WTC11 (cell line): ENCODE results near the gene CHSY3. TPM values are rescaled to one million over a fixed set of nuclear protein-coding genes. Genes with fewer than 3 reads are reported as not detected.

Experiments
- ATAC-seq: fragments of 200-7000 bp; cut with Tn5 transposase; 2 replicates; pipeline ENCODE4 v1.10.0; 2021; ENCODE audit warnings: mild to moderate bottlenecking, moderate library complexity
- Bru-seq: library from RNA; stranded (reverse); fragments of 400-500 nt; gene quantifications from one replicate; lab custom pipeline; 2021; lab: Mats Ljungman, UMichigan
- CTCF ChIA-PET: fragments of 300-600 bp; sonication (Branson Sonifier 250); formaldehyde crosslinking; loops from one replicate; lab custom pipeline; 2021; ENCODE audit warnings: antibody characterized with exemption; lab: Charles Lee
- POLR2A ChIA-PET: fragments of 350-600 bp; sonication (Branson Sonifier 250); formaldehyde crosslinking; loops from one replicate; lab custom pipeline; 2021; ENCODE audit warnings: antibody characterized with exemption; lab: Charles Lee
- DNase-seq: peaks from one replicate; pipeline ENCODE4 v3.0.0; 2021; ENCODE audit warnings: low spot score
- H3K27ac Mint-ChIP-seq: 2 replicates; pipeline ENCODE4 v1.8.0; 2021; ENCODE audit warnings: mixed read lengths
- H3K27me3 Mint-ChIP-seq: 2 replicates; pipeline ENCODE4 v1.8.0; 2021; ENCODE audit warnings: low read depth, mild to moderate bottlenecking, moderate library complexity, mixed read lengths
- H3K36me3 Mint-ChIP-seq: 2 replicates; pipeline ENCODE4 v1.8.0; 2021; ENCODE audit warnings: mixed read lengths
- H3K4me1 Mint-ChIP-seq: 2 replicates; pipeline ENCODE4 v1.8.0; 2022; ENCODE audit warnings: mixed read lengths
- H3K4me3 Mint-ChIP-seq: 2 replicates; pipeline ENCODE4 v1.8.0; 2021; ENCODE audit warnings: mild to moderate bottlenecking, moderate library complexity, mixed read lengths
- H3K9me3 Mint-ChIP-seq: 2 replicates; pipeline ENCODE4 v1.8.0; 2021; ENCODE audit warnings: mixed read lengths
- ARID4B ChIP-seq: sonication (generic); formaldehyde crosslinking; IDR thresholded peaks from 2 replicates; pipeline ENCODE4 v1.8.0; 2023; ENCODE audit warnings: missing genetic modification reagents, mild to moderate bottlenecking, borderline replicate concordance
- CREB1 ChIP-seq: sonication (generic); formaldehyde crosslinking; IDR thresholded peaks from 2 replicates; pipeline ENCODE4 v1.8.0; 2023; ENCODE audit warnings: mild to moderate bottlenecking, missing genetic modification reagents
- CTCF ChIP-seq: fragments of 200-600 bp; IDR thresholded peaks from 2 replicates; pipeline ENCODE4 v1.8.0; 2022; ENCODE audit warnings: antibody characterized with exemption
- E2F1 ChIP-seq: sonication (generic); formaldehyde crosslinking; IDR thresholded peaks from 2 replicates; pipeline ENCODE4 v1.8.0; 2022; ENCODE audit warnings: mild to moderate bottlenecking, missing genetic modification reagents
- GABPB1 ChIP-seq: sonication (generic); formaldehyde crosslinking; IDR thresholded peaks from 2 replicates; pipeline ENCODE4 v1.8.1; 2023; ENCODE audit warnings: mild to moderate bottlenecking, missing genetic modification reagents
- IRF1 ChIP-seq: sonication (generic); formaldehyde crosslinking; IDR thresholded peaks from 2 replicates; pipeline ENCODE4 v1.8.0; 2023; ENCODE audit warnings: missing genetic modification reagents
- JUN ChIP-seq: sonication (generic); formaldehyde crosslinking; IDR thresholded peaks from 2 replicates; pipeline ENCODE4 v1.8.0; 2023; ENCODE audit warnings: mild to moderate bottlenecking, missing genetic modification reagents
- MXD4 ChIP-seq: fragments of 250-450 bp; sonication (Bioruptor Pico); IDR thresholded peaks from 2 replicates; pipeline ENCODE4 v1.8.0; 2021; ENCODE audit warnings: mild to moderate bottlenecking, moderate library complexity, borderline replicate concordance
- NFYB ChIP-seq: sonication (generic); formaldehyde crosslinking; conservative IDR thresholded peaks from 2 replicates; pipeline ENCODE4 v1.8.0; 2022; ENCODE audit warnings: low read depth, missing genetic modification reagents
- OVOL2 ChIP-seq: fragments of 250-450 bp; sonication (Bioruptor Pico); IDR thresholded peaks from 2 replicates; pipeline ENCODE4 v1.9.0; 2021; ENCODE audit warnings: mild to moderate bottlenecking, borderline replicate concordance
- SOX15 ChIP-seq: fragments of 250-450 bp; sonication (Bioruptor Pico); IDR thresholded peaks from 2 replicates; pipeline ENCODE4 v1.9.0; 2021; ENCODE audit warnings: mild to moderate bottlenecking
- TP53 ChIP-seq: sonication (generic); formaldehyde crosslinking; IDR thresholded peaks from 2 replicates; pipeline ENCODE4 v1.8.1; 2023; ENCODE audit warnings: mild to moderate bottlenecking, missing genetic modification reagents
- ZBTB21 ChIP-seq: sonication (generic); formaldehyde crosslinking; IDR thresholded peaks from 2 replicates; pipeline ENCODE4 v1.8.1; 2023; ENCODE audit warnings: mild to moderate bottlenecking, missing genetic modification reagents, borderline replicate concordance
- ZMAT4 ChIP-seq: fragments of 250-450 bp; sonication (Bioruptor Pico); IDR thresholded peaks from 2 replicates; pipeline ENCODE4 v1.9.0; 2021; ENCODE audit warnings: mild to moderate bottlenecking
- ZNF219 ChIP-seq: sonication (generic); formaldehyde crosslinking; IDR thresholded peaks from 2 replicates; pipeline ENCODE4 v1.8.0; 2023; ENCODE audit warnings: missing genetic modification reagents, mild to moderate bottlenecking, borderline replicate concordance
- ZNF232 ChIP-seq: sonication (generic); formaldehyde crosslinking; IDR thresholded peaks from 2 replicates; pipeline ENCODE4 v1.8.0; 2022; ENCODE audit warnings: mild to moderate bottlenecking, missing genetic modification reagents
- ZNF263 ChIP-seq: sonication (generic); formaldehyde crosslinking; IDR thresholded peaks from 2 replicates; pipeline ENCODE4 v1.8.1; 2022; ENCODE audit warnings: low read depth, mild to moderate bottlenecking, moderate library complexity, missing genetic modification reagents
- ZNF281 ChIP-seq: sonication (generic); formaldehyde crosslinking; IDR thresholded peaks from 2 replicates; pipeline ENCODE4 v1.8.0; 2023; ENCODE audit warnings: mild to moderate bottlenecking, missing genetic modification reagents
- ZNF396 ChIP-seq: fragments of 250-450 bp; sonication (Bioruptor Pico); IDR thresholded peaks from 2 replicates; pipeline ENCODE4 v1.8.0; 2021; ENCODE audit warnings: mild to moderate bottlenecking, moderate library complexity, borderline replicate concordance
- long read RNA-seq, 3 experiments: library from RNA in 1 of 3; library from capped mRNA in 1 of 3; library from polyadenylated mRNA in 1 of 3; unstranded in 2 of 3; stranded (forward) in 1 of 3; transcript quantifications; one replicate each; pipeline ENCODE4 v2.0.0, GENCODE V29; 2021
- total RNA-seq: library from RNA; stranded (reverse); gene quantifications from 3 replicates; pipeline ENCODE4 v1.2.3, GENCODE V29; 2021

Gene CHSY3
- 0.98 to 1.3 TPM (median 1.1 TPM) in 3 replicates for total RNA-seq
- Bru-seq, nascent RNA, result percentile 40 among the genes with signal in this experiment
- long read RNA-seq, experiment 1, partial matches to known transcripts, result 1 of 2 reads
- long read RNA-seq, experiment 1, other reads (novel, unspliced or antisense), result 1 of 2 reads
- long read RNA-seq, experiment 2, partial matches to known transcripts, result 2 of 3 reads
- long read RNA-seq, experiment 2, other reads (novel, unspliced or antisense), result 1 of 3 reads
- long read RNA-seq, experiment 3, result 0 reads

- Mint-ChIP-seq H3K4me1 (peaks cover 15% of the 10 kb centered on the region), H3K9me3 (no peaks in the 10 kb centered on the region), H3K4me3 (peak within 1 kb of the TSS; percentile 83), H3K27me3 (peaks cover 58% of the 10 kb centered on the region), H3K27ac (no peak within 1 kb of the TSS), H3K36me3 (no peaks in the 10 kb centered on the region)
- DNase-seq, result peak; percentile 78
- TF ChIP-seq ZNF263 (peak; percentile 87), ZNF232 (0 out of 2 replicates have a peak, but pooled peaks have one; percentile 56), OVOL2 (CRISPR knock-in tag) (no peak), ZNF281 (CRISPR knock-in tag) (0 out of 2 replicates have a peak, but pooled peaks have one; percentile 44), CTCF (no peak)
- ATAC-seq, result peak; percentile 72
- ChIA-PET POLR2A (no interaction called here), CTCF (interaction anchor here (0.7 to 1.3 kb wide), 2 partner anchors 133 to 1359 kb away, joined by 4 read pairs; no protein-coding TSS in a partner anchor)
These were observed at the start of gene CHSY3 for GRCh38 chr5:129904102-129904666. Gene CHSY3, plus strand, starts transcription at chr5:129904465.

- Mint-ChIP-seq H3K36me3 (no peaks in the 10 kb centered on the region), H3K4me1 (no peaks in the 10 kb centered on the region)
- CTCF ChIA-PET, result interaction anchor here (8.0 kb wide), 1 partner anchor 84 kb away, joined by 208 read pairs; no protein-coding TSS in a partner anchor
- ATAC-seq, result no peak
- TF ChIP-seq ZNF219 (CRISPR knock-in tag), result no peak
- no peak for TF ChIP-seq ZNF396 (CRISPR knock-in tag)
- TF ChIP-seq MXD4, result no peak
- TF ChIP-seq GABPB1 (CRISPR knock-in tag), result no peak
- no peak for TF ChIP-seq JUN (CRISPR knock-in tag)
- TF ChIP-seq, all 79 proteins: peak for 0
- no peak overlapping the region for H3K27ac Mint-ChIP-seq
- no peak overlapping the region for H3K4me3 Mint-ChIP-seq
- H3K9me3 Mint-ChIP-seq, result no peaks in the 10 kb centered on the region
- no peak for DNase-seq
- no peaks in the 10 kb centered on the region for H3K27me3 Mint-ChIP-seq
- POLR2A ChIA-PET, result no interaction called here
These were observed 47.9 kb upstream of the CHSY3 start for GRCh38 chr5:129856325-129856724.

GRCh38 chr5:129857116-129857515 lies 47.1 kb upstream of the CHSY3 start:
- CTCF ChIA-PET, result interaction anchor here (8.0 kb wide), 1 partner anchor 85 kb away, joined by 208 read pairs; no protein-coding TSS in a partner anchor
- H3K9me3 Mint-ChIP-seq, result no peaks in the 10 kb centered on the region
- POLR2A ChIA-PET, result no interaction called here
- TF ChIP-seq NFYB, result no peak
- no peak for TF ChIP-seq TP53
- TF ChIP-seq IRF1 (CRISPR knock-in tag), result no peak
- TF ChIP-seq ZBTB21 (CRISPR knock-in tag), result no peak
- TF ChIP-seq E2F1, result no peak
- no peak for TF ChIP-seq JUN (CRISPR knock-in tag)
- TF ChIP-seq ZMAT4 (CRISPR knock-in tag), result no peak
- TF ChIP-seq ARID4B (CRISPR knock-in tag), result no peak
- TF ChIP-seq CREB1 (CRISPR knock-in tag), result no peak
- no peak for TF ChIP-seq SOX15 (CRISPR knock-in tag)

More at GRCh38 chr5:129857116-129857515, 47.1 kb upstream of the CHSY3 start:
- ATAC-seq, result no peak
- no peaks in the 10 kb centered on the region for H3K36me3 Mint-ChIP-seq
- DNase-seq, result no peak
- no peak overlapping the region for H3K4me3 Mint-ChIP-seq
- H3K4me1 Mint-ChIP-seq, result no peaks in the 10 kb centered on the region
- H3K27me3 Mint-ChIP-seq, result no peaks in the 10 kb centered on the region
- no peak overlapping the region for H3K27ac Mint-ChIP-seq
